ENCODE results near the gene CRYAB. TPM values are rescaled to one million over a fixed set of nuclear protein-coding genes. Genes with fewer than 3 reads are reported as not detected.
A peak's percentile ranks its signal among the peaks of the same experiment; 100 is the strongest.

The CRYAB gene
- total and polyA plus RNA-seq, 2 donors (not counting 1 experiment from before 2014, with no cell fraction given) = not detected

DNA sequence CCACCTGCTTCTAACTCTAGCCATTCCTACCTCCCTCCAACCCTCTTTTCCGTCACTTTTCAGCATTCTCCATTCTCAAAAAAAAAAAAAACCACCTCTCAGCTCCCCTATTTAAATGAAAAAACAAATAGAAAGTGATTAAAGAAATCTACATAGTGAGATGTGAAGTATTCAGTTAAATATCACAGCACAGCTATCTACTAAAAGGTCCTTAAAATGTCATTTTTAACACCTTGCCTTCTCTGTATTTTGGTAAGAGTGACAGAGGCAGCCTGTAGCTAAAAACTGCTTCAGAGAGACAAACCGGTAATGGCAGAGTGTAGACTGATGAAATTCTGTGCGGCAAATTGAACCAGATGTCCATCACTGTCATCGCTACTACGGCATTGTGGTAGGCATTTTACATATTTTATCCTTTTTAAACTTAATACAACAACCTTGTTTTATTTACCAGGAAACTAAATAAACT lies 39.8 kb downstream of the CRYAB start:
- Histone ChIP-seq H3K36me3 (replicated peaks in 1 of 2; ENCODE audit: control extremely low read depth in 1 of 2, control insufficient read depth in 1 of 2, extremely low read depth in 1 of 2, insufficient read depth in 2 of 2, low read length in 1 of 2) (peaks cover 2 to 18% of the 10 kb centered on the region in 2 experiments), H4K20me1 (ENCODE audit: control insufficient read depth, insufficient read depth, low read length, poor library complexity, severe bottlenecking) (no peaks in the 10 kb centered on the region), H3K4me1 (ENCODE audit: control insufficient read depth in 2 of 2, insufficient read depth in 2 of 2, low read length in 2 of 2) (peaks cover 13 to 14% of the 10 kb centered on the region in 2 donors), H3K27me3 (replicated peaks in 1 of 4; ENCODE audit: control extremely low read depth in 1 of 4, control insufficient read depth in 3 of 4, insufficient read depth in 4 of 4, low read length in 3 of 4) (no peaks in the 10 kb centered on the region), H3K79me2 (ENCODE audit: control insufficient read depth, insufficient read depth, low read length) (peaks cover 8% of the 10 kb centered on the region), H2AFZ (ENCODE audit: insufficient read depth, low read depth, low read length, poor library complexity, severe bottlenecking) (peak overlapping the region; percentile 86), H3K4me3 (ENCODE audit: control extremely low read depth in 1 of 5, extremely low read depth in 1 of 5, insufficient read depth in 1 of 5, low read depth in 2 of 5, low read length in 4 of 5) (peak overlapping the region; percentile 62 to 81 (median 80)), H3K9ac (ENCODE audit: low read length) (peak overlapping the region; percentile 87), H3K27ac (ENCODE audit: low read length in 2 of 2) (peak overlapping the region; percentile 72 to 91), H3K9me3 (ENCODE audit: control extremely low read depth in 1 of 3, control insufficient read depth in 2 of 3, insufficient read depth in 1 of 3, low read length in 2 of 3) (no peaks in the 10 kb centered on the region), H3K4me2 (replicated peaks; ENCODE audit: low read depth, low read length, poor library complexity, severe bottlenecking) (peak overlapping the region; percentile 81)
- peaks cover 16% of the 10 kb centered on the region for H3K4me1 Mint-ChIP-seq
- WGBS (ENCODE audit: insufficient coverage) = no CpG with 5 or more reads among the region's 5 CpGs
- peak overlapping the region; percentile 94 for H3K4me3 Mint-ChIP-seq
- CTCF ChIA-PET = interaction anchor here (0.6 to 2.1 kb wide), 11 partner anchors 8 to 285 kb away, joined by 3 to 10 read pairs (median 4); no protein-coding TSS in a partner anchor
- H3K9me3 Mint-ChIP-seq (ENCODE audit: insufficient read depth) = no peaks in the 10 kb centered on the region
- peak overlapping the region; percentile 94 for H3K27ac Mint-ChIP-seq
- POLR2A ChIA-PET = interaction anchor here (0.7 to 1.5 kb wide), 5 partner anchors 8 to 269 kb away, joined by 3 to 5 read pairs (median 3); partner anchors contain the start of genes SDHD, SIK2 and TIMM8B
- H3K27me3 Mint-ChIP-seq = no peaks in the 10 kb centered on the region
- intact Hi-C loops (cut with micrococcal nuclease) = loop anchor here (1.0 to 2.0 kb wide), 5 partner anchors 8 to 269 kb away; partner anchors contain the start of genes CFAP68, FDXACB1, SDHD and SIK2
- DNase-seq (no peak), ATAC-seq (ENCODE audit: low read depth) (no peak)
- TF ChIP-seq EZH2 (IDR thresholded peaks at IDR 0.05; ENCODE audit: borderline replicate concordance, insufficient read depth, low read depth, low read length, poor library complexity, severe bottlenecking) (no peak), CTCF (IDR thresholded peaks at IDR 0.05) (no peak)
